GM21526 (cell line): Measurements from ENCODE around the gene BLM.

ENCODE experiments used
- ATAC-seq: cut with Tn5 transposase; IDR thresholded peaks from one replicate; pipeline ENCODE4 v1.9.1; 2021; ENCODE audit warnings: moderate library complexity; ENCODE audit not compliant: unreplicated experiment, low FRiP score

The BLM gene

DNA sequence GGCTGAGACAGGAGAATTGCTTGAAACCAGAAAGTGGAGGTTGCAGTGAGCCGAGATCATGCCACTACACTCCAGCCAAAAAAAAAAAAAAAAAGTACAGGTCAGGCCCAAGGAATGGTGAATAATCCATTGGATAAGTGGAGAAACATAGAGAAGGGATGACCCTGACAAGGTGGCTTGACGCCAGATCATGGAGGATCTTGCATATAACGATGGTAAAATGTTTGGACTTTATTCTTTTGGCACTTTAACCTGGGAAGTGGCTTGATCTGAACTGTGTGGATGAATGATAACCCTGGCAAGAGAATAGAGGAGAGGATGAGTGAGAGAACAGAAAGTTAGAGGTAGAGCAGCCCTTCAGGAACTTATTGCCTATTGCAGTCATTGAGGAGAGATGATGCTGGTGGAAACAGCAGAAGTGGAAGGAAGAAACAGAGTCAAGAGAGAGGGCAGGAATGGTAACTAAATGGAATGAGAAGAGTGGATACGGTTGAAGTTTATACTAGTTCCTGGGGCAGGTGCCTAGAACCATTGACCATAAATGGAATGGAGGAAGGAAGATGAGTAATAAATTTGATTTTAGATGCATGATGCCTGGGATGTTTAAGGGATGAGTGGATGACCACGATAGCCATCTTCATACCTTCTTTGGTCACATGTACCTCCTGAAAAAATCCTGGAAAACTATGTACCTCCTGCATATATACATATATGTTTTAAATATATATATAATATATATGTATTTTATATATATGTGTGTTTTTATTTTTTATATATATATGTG, 57.8 kb downstream of the BLM start:
- no peak for ATAC-seq

DNA sequence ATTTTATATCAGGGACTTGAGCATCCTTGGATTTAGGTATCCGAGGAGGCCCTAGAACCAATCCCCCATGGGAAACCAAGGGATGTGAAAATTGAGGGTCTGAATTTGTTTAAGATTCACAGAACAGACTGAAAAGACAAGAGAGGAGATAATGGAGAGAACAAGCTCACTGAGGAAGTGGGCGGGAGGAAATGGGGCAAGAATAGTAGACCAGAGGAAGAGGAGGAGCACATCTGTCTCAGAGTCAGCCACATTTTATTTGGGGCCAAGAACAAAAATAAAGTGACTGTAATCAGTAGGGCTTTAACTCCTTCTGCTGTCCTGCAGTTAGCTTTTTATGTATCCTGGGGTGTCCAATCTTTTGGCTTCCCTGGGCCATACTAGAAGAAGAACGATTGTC, 63.8 kb downstream of the BLM start:
- no peak for ATAC-seq

DNA sequence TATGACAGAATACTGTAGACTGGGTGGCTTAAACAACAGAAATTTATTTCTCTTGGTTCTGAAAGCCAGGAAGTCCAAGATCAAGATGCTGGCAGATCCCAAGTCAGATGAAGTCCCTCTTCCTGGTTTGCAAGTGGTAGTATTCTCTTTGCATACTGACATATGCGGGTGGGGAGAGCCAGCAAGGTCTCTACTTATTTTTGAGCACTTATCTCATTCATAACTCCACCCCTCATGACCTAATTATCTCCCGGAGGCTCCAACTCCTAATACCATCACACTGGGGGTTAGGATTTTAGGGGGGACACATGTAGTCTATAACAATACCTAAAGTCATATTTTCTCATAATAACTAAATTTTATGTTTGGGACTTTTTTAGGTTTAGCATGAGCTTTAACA, 65.3 kb downstream of the BLM start:
- ATAC-seq = no peak

DNA sequence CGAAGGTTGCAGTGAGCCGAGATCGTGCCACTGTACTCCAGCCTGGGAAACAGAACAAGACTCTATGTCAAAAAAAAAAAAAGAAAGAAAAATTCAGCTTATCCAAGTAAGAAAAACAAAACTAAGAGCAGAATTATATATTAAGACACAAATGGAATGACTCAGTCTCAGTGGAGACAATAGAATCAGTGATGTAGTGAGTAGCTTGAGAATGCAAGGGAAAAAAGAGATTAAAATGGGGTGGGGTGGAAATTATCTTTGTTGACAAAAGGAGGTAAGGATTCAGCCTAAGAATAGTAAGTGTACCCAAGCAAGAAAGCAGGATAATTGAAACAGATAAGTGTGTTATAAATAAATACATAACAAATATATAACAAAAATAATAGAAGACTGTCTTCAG, 70.7 kb downstream of the BLM start:
- ATAC-seq = no peak

DNA sequence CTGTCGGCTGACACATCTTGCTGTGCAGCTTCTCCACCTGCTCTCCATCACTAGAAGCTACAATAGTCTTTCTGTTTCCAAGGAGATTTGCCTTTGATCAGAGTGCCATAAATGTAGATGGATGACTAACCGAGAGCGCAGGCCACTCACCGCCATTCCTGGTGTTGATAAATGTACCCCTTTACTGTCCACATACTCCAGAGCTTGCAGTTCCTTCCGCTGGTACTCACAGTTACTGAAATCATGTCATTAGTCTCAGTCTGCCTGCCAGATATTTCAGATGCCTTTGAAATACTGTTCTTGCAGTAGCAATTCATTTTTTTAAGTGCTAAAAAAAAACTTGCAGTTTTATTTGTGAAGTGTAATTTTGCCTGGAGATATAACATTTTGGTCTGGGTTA, 72.3 kb downstream of the BLM start:
- ATAC-seq = no peak

DNA sequence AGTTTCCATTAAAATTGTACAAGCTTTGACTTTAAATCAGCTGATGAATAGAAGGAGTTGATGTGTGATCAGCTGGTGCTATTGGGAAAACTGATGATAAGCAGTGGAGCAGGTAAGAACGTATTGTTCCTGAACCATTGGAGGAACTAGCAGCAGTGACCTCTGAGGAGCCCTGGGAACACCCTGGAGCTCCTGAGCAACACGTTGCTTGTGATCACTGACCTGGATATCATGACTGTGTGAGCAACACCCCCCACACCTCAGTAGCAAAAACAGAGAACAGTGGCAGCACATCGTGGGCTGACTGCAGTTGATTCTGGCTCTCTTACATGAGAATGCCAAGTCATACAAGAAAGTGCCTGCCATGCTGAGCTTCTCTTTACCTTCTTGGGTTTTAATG, 72.9 kb downstream of the BLM start:
- no peak for ATAC-seq

DNA sequence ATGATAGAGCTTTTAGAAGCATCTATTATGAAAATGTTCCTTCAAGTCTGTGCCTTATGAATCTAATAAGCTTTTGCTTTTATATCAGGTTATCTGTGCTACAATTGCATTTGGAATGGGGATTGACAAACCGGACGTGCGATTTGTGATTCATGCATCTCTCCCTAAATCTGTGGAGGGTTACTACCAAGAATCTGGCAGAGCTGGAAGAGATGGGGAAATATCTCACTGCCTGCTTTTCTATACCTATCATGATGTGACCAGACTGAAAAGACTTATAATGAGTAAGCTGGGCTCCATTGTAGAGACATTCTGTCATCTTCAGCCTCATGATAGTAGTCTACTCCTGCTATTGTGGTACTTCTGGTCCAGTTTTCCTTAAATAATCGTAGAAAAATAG, 73.4 kb downstream of the BLM start:
- ATAC-seq = no peak

DNA sequence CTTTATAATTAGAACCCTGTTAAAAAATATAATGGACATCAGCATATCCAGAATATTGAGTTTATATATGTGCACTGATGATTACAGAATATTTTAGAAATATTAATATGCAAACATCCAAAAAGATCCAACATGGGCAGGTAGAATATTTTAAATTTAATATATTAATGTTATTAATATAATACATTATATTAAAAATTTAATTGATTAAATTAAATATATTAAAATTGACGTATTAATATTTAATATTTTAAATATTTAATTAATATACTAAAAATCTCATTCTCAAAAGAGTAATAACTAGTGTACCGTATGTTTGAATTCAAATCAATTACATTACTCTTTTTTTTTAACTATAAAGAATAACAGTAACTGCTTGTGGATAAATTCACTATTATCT, 77.4 kb downstream of the BLM start:
- no peak for ATAC-seq

DNA sequence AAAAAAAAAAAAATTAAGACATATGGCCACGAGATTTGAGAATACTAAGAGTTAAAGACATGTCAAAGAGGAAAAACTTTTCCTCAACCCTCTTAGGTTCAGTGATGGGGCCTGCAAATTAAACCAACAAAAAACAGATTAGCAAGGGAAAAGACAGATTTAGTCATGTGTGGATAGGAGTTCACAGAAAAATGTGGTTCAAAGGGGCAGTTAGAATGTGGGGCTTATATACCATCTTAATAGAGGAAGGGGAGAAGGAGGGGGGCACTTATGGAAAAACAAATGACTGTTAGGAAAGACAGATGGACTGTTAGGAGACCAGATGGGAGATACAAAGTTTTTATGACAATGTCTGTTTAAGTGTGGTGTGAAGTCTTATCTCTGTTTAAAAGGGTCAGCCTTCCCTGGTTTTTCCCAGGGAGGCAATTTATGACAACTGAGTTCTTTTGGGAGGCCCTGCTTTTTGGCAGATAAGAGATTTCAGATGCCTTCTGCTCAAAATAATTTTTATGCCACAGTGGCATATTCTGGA, 82.6 kb downstream of the BLM start:
- no peak for ATAC-seq

DNA sequence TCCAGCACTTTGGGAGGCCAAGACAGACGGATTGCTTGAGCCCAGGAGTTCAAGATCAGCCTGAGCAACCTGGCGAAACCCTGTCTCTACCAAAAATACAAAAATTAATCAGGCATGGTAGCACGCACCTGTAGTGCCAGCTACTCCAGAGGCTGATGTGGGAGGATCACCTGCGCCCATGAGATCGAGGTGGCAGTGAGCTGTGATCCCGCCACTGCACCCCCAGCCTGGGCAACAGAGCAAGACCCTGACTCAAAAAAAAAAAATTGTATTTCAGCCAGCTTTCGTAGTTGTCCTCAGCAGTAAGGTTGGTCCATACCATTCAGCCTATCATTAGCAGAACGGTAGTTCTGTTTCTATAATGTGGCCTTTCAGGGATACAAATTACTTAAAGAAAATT, 84.7 kb downstream of the BLM start:
- no peak for ATAC-seq

DNA sequence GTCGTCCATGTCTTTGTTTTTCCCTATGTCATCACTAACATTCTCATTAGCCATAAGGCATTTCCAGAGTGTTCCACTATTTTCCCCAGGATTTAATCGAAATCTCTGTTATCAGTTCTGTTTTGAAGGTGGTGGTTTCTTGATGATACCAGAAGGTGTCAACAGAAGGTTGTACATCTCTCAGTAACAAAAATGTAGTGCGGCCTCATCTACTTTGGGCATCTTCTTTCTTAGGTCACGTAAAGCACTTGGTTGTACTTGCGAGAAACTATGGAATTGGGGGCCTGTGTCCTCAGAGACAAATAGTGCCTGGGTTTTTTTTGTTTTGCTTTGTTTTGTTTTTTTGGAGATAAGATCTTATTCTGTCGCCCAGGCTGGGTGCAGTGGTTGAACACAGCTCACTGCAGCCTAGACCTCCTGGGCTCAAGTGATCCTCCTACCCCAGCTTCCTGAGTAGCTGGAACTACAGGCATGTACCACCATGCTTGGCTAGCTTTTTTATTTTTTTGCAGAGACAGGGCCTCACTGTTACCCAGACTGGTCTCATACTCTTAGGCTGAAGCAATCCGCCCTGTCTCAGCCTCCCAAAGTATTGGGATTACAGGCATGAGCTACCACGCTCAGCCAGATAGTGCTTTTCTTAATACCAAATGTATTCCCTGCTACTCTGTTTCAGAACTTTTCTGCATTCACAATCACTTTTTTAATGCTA, 90.1 kb downstream of the BLM start:
- no peak for ATAC-seq

DNA sequence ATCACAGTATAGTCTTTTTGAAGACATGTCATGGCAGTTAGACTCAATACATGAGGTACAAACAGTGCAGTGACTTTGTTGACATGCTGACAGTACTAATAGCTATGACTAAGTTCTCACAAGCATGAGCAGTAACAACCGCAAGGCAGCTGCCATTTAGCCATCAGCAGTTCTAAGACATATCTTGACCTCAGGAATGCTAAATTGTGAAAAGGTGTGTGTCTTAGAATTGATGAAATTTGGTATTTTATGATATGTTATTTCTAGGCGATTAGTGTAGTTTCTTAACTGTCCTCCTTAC, 90.6 kb downstream of the BLM start:
- ATAC-seq = no peak

DNA sequence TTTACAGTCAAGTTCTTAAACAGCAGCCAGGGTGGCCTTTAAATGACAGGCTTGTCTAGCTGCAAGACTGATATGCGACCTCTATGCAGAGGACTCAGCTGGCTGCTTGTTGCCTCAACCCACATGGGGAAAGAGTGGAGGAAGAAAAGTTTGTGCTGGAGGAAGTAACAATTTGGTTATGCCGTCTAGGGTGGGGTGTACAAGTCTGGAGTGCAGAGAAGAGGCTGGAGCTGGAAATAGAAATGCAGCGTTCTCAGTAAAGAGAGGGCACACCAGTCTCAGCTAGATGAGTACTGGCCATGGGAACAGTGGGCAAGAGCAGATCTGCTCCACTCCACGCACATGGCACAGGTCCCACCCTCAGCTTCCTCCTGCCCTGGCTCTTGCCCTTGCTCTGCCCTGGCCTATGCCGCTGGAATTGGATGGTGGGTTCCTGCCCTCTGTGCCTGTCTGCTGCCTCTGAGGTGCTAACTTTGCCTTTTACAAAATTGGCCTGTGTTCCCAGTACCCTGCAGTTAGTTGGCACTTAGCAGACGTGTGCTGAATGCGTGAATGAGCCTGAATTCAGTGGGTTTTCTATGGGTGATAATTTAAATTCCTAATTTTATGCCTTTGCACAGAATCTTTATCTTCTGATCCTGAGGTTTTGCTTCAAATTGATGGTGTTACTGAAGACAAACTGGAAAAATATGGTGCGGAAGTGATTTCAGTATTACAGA, 91.5 kb downstream of the BLM start:
- ATAC-seq = no peak

DNA sequence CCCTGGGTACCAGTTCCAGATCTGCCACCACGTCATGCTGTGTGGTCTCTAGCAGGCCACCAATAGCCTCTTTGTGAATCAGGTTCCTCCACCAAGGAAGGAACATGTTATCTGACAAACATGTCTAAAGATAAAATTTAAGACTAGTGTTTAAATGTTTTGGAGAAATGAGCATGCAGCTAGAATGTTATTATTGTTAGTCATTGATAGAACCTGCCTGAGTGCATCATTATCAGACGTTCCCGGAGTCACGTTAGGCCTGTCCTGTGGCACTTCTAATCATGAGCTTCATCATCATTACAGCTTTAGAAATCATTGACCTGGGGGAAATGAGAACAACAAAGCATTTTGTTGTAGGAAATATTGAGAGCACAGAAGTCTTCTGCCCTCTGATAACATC, 92.4 kb downstream of the BLM start:
- no peak for ATAC-seq

DNA sequence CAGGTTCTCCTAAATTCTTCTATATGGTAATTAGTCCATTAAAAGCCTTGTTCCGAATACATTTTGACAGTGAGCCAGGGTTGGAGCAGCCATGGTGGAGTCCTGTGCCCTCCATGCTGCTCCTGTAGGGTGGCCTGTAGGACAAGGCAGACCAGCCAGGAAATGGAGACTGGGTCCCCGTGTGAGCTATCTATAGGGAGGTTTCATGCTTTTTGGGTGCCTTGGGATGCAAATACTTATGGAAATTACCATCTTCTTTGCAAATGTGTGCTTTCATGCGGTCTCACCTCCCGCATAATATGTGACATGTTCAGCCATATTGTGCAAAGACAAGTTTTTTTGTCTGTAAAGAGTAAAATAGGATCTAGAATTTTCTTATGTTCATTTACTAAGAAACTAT, 93.2 kb downstream of the BLM start:
- ATAC-seq = no peak

DNA sequence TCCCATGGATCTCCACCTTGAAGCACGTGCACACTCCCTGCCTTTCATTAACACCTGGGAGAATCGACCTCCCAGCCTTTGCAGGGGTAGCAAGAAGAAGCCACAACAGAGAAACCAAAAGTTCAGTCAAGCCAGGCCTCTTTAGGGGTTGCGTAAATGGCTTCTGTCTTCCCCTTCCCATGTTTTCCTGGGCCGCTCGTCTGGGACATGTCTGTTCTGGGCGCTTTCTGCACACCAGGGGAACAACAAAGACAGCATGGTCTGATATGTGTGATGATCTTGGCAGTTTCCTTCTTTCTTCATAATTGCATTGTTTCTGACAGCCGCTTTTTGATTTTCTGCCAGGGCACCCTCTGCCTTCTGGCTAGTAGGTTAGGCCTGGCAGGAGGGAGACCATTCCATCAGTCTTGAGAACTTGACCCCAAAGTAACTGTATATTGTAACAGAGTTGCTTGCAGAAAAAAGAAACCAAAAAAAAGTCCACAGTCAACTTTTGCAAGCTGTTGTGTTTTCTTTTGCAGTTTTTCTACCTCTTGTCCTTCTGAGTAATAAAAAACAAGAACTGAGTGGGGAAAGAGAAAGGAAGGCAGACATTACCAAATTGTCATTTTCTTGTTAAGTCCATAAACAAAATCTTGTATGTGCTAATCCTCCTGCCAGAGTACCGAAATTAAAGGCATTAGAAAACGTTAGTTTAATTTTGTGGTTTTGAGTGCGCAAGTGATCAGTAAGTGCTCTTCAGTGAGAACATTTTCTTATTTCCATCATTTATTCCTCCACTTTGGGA, 95.2 kb downstream of the BLM start:
- ATAC-seq = no peak

DNA sequence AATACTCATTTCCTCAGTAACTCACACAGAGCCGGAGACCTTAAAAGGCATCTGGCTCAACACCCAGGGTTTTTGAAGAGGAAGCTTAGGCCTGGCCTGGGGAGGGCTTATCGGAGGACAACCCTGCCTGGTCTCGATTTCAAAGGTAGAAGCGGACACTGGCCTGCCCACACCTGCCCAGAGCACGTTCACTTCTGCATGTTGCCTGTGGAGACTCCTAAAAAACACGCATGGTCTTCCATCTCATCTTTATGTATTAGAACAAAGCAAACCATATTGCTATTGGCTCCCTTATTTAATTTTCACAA, 95.8 kb downstream of the BLM start:
- ATAC-seq = no peak

DNA sequence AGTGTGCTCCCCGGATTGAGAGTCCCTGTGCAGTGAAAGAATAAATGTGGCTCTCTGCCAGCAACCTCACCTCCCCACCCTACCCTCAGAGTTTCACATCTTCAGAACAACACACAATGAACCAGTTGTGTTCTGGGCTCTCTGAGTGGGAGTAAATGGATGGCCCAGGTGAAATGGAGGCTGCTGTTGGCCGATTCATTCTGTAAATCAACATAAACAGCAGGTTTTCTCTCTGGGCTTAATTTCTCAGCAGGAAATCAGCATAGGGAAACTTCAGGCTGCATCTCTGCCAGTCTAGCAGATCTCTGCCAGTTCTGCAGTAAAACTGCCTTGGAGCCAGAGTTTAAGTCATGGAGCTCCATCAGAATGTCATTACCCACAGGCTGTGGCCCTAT, 96.6 kb downstream of the BLM start:
- ATAC-seq = no peak

DNA sequence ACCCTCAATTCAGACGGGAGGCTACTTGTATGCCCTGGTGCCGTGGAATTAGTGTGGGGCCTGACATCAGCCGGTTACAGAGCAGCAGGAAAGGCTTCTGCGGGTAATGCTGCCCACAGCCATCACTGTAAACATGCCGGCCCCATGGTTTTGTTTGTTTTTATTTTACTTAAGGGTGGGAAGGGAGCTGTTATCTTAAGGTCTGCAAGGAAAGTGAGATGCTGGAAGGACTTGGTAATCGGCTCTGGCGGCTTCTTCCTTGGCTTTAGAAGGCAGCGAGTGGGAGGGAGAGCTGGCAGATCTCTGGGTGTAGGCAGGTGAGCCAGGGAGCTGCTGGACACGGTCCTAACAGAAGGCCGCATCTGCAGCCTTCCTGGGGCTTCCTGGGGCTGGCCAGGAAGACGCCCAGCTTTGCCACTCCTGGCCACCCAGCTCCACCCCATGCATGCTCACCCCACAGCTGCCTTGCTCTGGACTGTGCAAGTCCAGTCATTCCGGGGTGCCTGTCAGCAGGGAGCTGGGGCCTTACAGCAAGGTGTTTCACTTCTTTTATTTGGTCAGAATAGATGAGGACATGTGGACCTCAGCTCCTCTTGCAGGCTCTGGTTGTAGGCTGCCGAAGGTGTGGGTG, 97.2 kb downstream of the BLM start:
- no peak for ATAC-seq

DNA sequence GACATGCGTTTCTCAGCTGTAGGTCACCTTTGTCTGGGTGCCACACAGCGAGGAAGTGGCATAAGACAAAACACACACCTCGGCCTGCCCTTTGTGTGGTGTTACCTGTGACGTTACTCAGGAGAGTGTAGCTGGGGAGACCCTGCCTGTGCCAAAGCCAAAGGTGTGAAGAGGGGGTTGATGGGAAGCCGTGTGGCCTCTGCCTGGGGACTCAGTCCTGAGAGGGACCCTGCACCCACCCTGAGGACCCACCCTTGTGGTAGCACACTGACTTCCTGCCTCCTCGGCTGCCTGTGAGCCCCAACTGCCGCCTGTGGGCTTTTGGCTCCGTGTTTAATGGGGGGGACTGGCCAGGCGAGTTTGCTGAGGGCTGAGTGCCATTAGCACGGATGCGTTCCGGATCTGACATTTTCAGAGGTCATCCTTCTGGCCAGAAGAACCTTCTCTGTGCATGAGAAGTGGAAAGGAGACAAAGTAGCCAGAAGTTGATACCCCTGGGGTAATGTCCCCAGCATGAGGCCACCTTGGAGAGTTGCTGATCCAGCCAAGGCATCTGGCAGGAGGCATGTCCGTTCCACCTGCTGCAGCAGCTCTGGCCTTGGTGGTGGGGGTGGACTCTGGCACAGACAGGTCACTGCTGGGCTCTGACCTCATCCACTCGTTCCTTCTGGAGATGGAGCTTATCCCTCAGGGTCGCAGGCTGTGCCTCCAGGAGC, 99.4 kb downstream of the BLM start:
- ATAC-seq = no peak
